ENCODE data around the gene SLC35A3. TPM values are rescaled to one million over a fixed set of nuclear protein-coding genes. Genes with fewer than 3 reads are reported as not detected.

The SLC35A3 gene
- total RNA-seq, 4 donors from 2014 or later, result 4.6 to 10.3 (median 8.2) TPM

GRCh38 chr1:99978218-99978617 is 8.4 kb downstream of the SLC35A3 start:
- Histone ChIP-seq H3K9me3 (no peaks in the 10 kb centered on the region), H3K36me3 (peaks cover 0 to 6% of the 10 kb centered on the region in 2 donors), H3K4me3 (no peak overlapping the region), H3K27me3 (no peaks in the 10 kb centered on the region), H3K4me1 (no peaks in the 10 kb centered on the region), H3K27ac (no peak overlapping the region)
- no peak for TF ChIP-seq POLR2A (IDR thresholded peaks at IDR 0.05)
- TF ChIP-seq CTCF (IDR thresholded peaks at IDR 0.05 in 4 of 5, conservative IDR thresholded peaks at IDR 0.05 in 1 of 5), result no peak
- intact Hi-C loops (cut with DNase I; ENCODE audit: low total_unique reads) (no loop called here), in situ Hi-C loops (cut with MboI; ENCODE audit: low sequenced_read_pairs in 4 of 4) (no loop called here)
- DNase-seq, result no peak
- no peak for ATAC-seq

GRCh38 chr1:99979091-99979490 is 9.3 kb downstream of the SLC35A3 start:
- no peak overlapping the region for H3K4me3 ChIP-seq
- intact Hi-C loops (cut with DNase I; ENCODE audit: low total_unique reads), result no loop called here
- no peak for DNase-seq
- peaks cover 0 to 6% of the 10 kb centered on the region in 2 donors for H3K36me3 ChIP-seq
- in situ Hi-C loops (cut with MboI; ENCODE audit: low sequenced_read_pairs in 4 of 4), result no loop called here
- no peak overlapping the region for H3K27ac ChIP-seq
- no peaks in the 10 kb centered on the region for H3K27me3 ChIP-seq
- ATAC-seq, result no peak
- H3K4me1 ChIP-seq, result no peaks in the 10 kb centered on the region
- TF ChIP-seq CTCF (IDR thresholded peaks at IDR 0.05 in 4 of 5, conservative IDR thresholded peaks at IDR 0.05 in 1 of 5), result no peak
- TF ChIP-seq POLR2A (IDR thresholded peaks at IDR 0.05), result no peak
- no peaks in the 10 kb centered on the region for H3K9me3 ChIP-seq

- Histone ChIP-seq H3K4me1 (no peaks in the 10 kb centered on the region), H3K36me3 (no peaks in the 10 kb centered on the region), H3K4me3 (no peak overlapping the region), H3K27me3 (no peaks in the 10 kb centered on the region), H3K27ac (no peak overlapping the region), H3K9me3 (peaks cover 0 to 8% (median 0%) of the 10 kb centered on the region in 3 donors)
- ATAC-seq, result no peak
- intact Hi-C loops (cut with DNase I; ENCODE audit: low total_unique reads) (no loop called here), in situ Hi-C loops (cut with MboI; ENCODE audit: low sequenced_read_pairs in 4 of 4) (no loop called here)
- TF ChIP-seq POLR2A (IDR thresholded peaks at IDR 0.05) (no peak), CTCF (IDR thresholded peaks at IDR 0.05 in 4 of 5, conservative IDR thresholded peaks at IDR 0.05 in 1 of 5) (no peak)
- no peak for DNase-seq
Measured at GRCh38 chr1:99980928-99981327, 11.1 kb downstream of the SLC35A3 start.

- peaks cover 0 to 8% (median 0%) of the 10 kb centered on the region in 3 donors for H3K9me3 ChIP-seq
- H3K27me3 ChIP-seq, result no peaks in the 10 kb centered on the region
- ATAC-seq (no peak), DNase-seq (no peak)
- H3K27ac ChIP-seq, result no peak overlapping the region
- H3K4me3 ChIP-seq, result no peak overlapping the region
- H3K4me1 ChIP-seq, result no peaks in the 10 kb centered on the region
- peaks cover 0 to 5% of the 10 kb centered on the region in 2 donors for H3K36me3 ChIP-seq
- intact Hi-C loops (cut with DNase I; ENCODE audit: low total_unique reads), result no loop called here
- TF ChIP-seq CTCF (IDR thresholded peaks at IDR 0.05 in 4 of 5, conservative IDR thresholded peaks at IDR 0.05 in 1 of 5), result no peak
- no peak for TF ChIP-seq POLR2A (IDR thresholded peaks at IDR 0.05)
- in situ Hi-C loops (cut with MboI; ENCODE audit: low sequenced_read_pairs in 4 of 4), result no loop called here
Measured at GRCh38 chr1:99986656-99987225, 16.9 kb downstream of the SLC35A3 start.

All from gastrocnemius medialis (tissue), 4 donors.